Ovary (tissue), 9 donors: Measurements from ENCODE around the gene ERO1B. TPM values are rescaled to one million over a fixed set of nuclear protein-coding genes. Genes with fewer than 3 reads are reported as not detected.
"Not testable (repeated sequence)": the region's sequence is repeated elsewhere in the genome, so short reads cannot be mapped to it uniquely, and the experiment has no call there.

Source experiments
- DNase-seq, 5 donors: peaks; one replicate each; pipeline ENCODE4 v3.0.0-alpha.2; 2019 to 2020
- H3K27ac ChIP-seq, 2 donors: fragments of 200-600 bp; one replicate each; pipeline versions ENCODE4 v1.5.1 to v1.8.0; 2019 to 2022
- H3K27me3 ChIP-seq: fragments of 200-600 bp; one replicate; pipeline ENCODE4 v1.8.0; 2022
- H3K36me3 ChIP-seq: fragments of 200-600 bp; sonication (generic); one replicate; pipeline ENCODE4 v1.5.1; 2019
- H3K4me1 ChIP-seq: one replicate; pipeline ENCODE4 v1.8.1; 2013; ENCODE audit warnings: mild to moderate bottlenecking, moderate library complexity; ENCODE audit not compliant: insufficient read depth
- H3K4me3 ChIP-seq: fragments of 200-600 bp; sonication (generic); one replicate; pipeline ENCODE4 v1.5.1; 2017
- H3K9me3 ChIP-seq, 2 donors: fragments of 200-600 bp in 1 of 2; sonication (generic) in 1 of 2; one replicate each; pipeline versions ENCODE4 v1.5.1 to v1.8.1; 2013 to 2019; ENCODE audit warnings: mild to moderate bottlenecking in 1 of 2, moderate library complexity in 1 of 2
- CTCF ChIP-seq, 3 donors: fragments of 450-650 bp in 2 of 3; fragments of 200-600 bp in 1 of 3; IDR thresholded peaks; one replicate each; pipeline versions ENCODE4 v1.5.1 to v1.8.0; 2016 to 2022; ENCODE audit warnings: antibody characterized with exemption in 3 of 3, mild to moderate bottlenecking in 1 of 3
- EP300 ChIP-seq: sonication (generic); formaldehyde crosslinking; IDR thresholded peaks from one replicate; pipeline ENCODE4 v1.6.1; 2017; ENCODE audit warnings: antibody characterized with exemption
- POLR2A ChIP-seq: fragments of 450-650 bp; IDR thresholded peaks from one replicate; pipeline ENCODE4 v1.6.1; 2017; ENCODE audit warnings: antibody characterized with exemption, mild to moderate bottlenecking, moderate library complexity
- WGBS, 3 donors: extraction: QIAGEN DNeasy Blood & Tissue Kit in 1 of 3; methylation state at CpG; one replicate each; pipeline versions ENCODE4 v1.1.5 to v1.1.7; 2013 to 2017; 5-methylcytosine and 5-hydroxymethylcytosine counted together
- intact Hi-C, 4 donors: fragments of 100-400 bp; cut with DNase I; formaldehyde crosslinking; loops; one replicate each; pipeline versions ENCODE4 v1.11.0 to v1.15.1; 2022 to 2023
- polyA plus RNA-seq, 2 donors: library from polyadenylated mRNA; stranded (reverse); fragments of 200-250 nt in 1 of 2; fragments of 350-450 nt in 1 of 2; fragmentation: Illumina TruSeq in 1 of 2; extraction: RNeasy Lipid Tissue Mini Kit (QIAGEN cat#74804) in 1 of 2; gene quantifications; one replicate each; pipeline ENCODE4 v1.2.3, GENCODE V29; 2013 to 2014
- total RNA-seq, 7 donors: library from RNA; depleted of rRNA in 2 of 7; stranded (reverse); fragments of >200 nt in 2 of 7; fragmentation: NEBNext Ultra II Directional in 3 of 7; extraction: Animal tissue kit (Norgen Biotek cat#: 25700) in 3 of 7; gene quantifications; one replicate each; pipeline versions ENCODE4 v1.1.0 to v1.2.4, GENCODE V29; 2016 to 2023
- donor health status: DM: no; HTN: no; CAD: no; lungs with moderate emphysema.
- donor health status: DM: no; HTN: no; CAD: no.
- donor health status: Bipolar disorder and iron deficiency.
- donor health status: DM: yes; HTN: yes; CAD: no.
- donor health status: DM: no; HTN: no; CAD: no.
- donor health status: DM: yes; HTN: yes; CAD: no.

The ERO1B gene
- total and polyA plus RNA-seq, 9 donors = 4.8 to 15.4 (median 5.8) TPM

- H3K27ac ChIP-seq = no peak overlapping the region
- WGBS, 3 donors = 96 to 100% (median 98%) methylated on average over 1 of the region's 1 CpG
- DNase-seq = no peak
- peaks cover 0 to 8% of the 10 kb centered on the region in 2 donors for H3K9me3 ChIP-seq
- H3K4me3 ChIP-seq = no peak overlapping the region
- no peaks in the 10 kb centered on the region for H3K36me3 ChIP-seq
- TF ChIP-seq POLR2A (no peak), CTCF (IDR thresholded peaks at IDR 0.05) (no peak), EP300 (no peak)
- intact Hi-C loops = no loop called here
- no peaks in the 10 kb centered on the region for H3K4me1 ChIP-seq
- no peaks in the 10 kb centered on the region for H3K27me3 ChIP-seq
Measured at GRCh38 chr1:236204039-236204438, 77.7 kb downstream of the ERO1B start.

GRCh38 chr1:236201786-236202185, 80.0 kb downstream of the ERO1B start:
- no peak for TF ChIP-seq EP300
- TF ChIP-seq POLR2A = no peak
- no peak for TF ChIP-seq CTCF (IDR thresholded peaks at IDR 0.05)
- Histone ChIP-seq H3K27ac (no peak overlapping the region), H3K9me3 (peaks cover 0 to 8% of the 10 kb centered on the region in 2 donors), H3K4me3 (no peak overlapping the region), H3K36me3 (no peaks in the 10 kb centered on the region), H3K27me3 (no peaks in the 10 kb centered on the region), H3K4me1 (no peaks in the 10 kb centered on the region)
- intact Hi-C loops = no loop called here
- no peak for DNase-seq
- WGBS, 3 donors = 100% methylated on average over 1 of the region's 1 CpG

GRCh38 chr1:236200925-236201324, 80.8 kb downstream of the ERO1B start:
- Histone ChIP-seq H3K9me3 (peaks cover 0 to 8% of the 10 kb centered on the region in 2 donors), H3K4me3 (no peak overlapping the region), H3K36me3 (no peaks in the 10 kb centered on the region), H3K27ac (no peak overlapping the region), H3K4me1 (no peaks in the 10 kb centered on the region), H3K27me3 (no peaks in the 10 kb centered on the region)
- DNase-seq = no peak
- intact Hi-C loops = no loop called here
- TF ChIP-seq POLR2A = no peak

GRCh38 chr1:236193184-236193583, 88.6 kb downstream of the ERO1B start:
- 90 to 96% (median 94%) methylated on average over 2 of the region's 2 CpGs for WGBS, 3 donors
- no peaks in the 10 kb centered on the region for H3K4me1 ChIP-seq
- no peak overlapping the region for H3K27ac ChIP-seq
- no peak for TF ChIP-seq POLR2A
- no peak for TF ChIP-seq CTCF (IDR thresholded peaks at IDR 0.05)
- no peak for TF ChIP-seq EP300
- DNase-seq = no peak
- no peaks in the 10 kb centered on the region for H3K9me3 ChIP-seq
- no peaks in the 10 kb centered on the region for H3K36me3 ChIP-seq
- intact Hi-C loops = no loop called here
- H3K27me3 ChIP-seq = no peaks in the 10 kb centered on the region
- H3K4me3 ChIP-seq = no peak overlapping the region

GRCh38 chr1:236188084-236188483, 93.7 kb downstream of the ERO1B start:
- H3K27me3 ChIP-seq, H3K27ac ChIP-seq, H3K9me3 ChIP-seq, H3K4me3 ChIP-seq, H3K4me1 ChIP-seq, intact Hi-C loops, DNase-seq, H3K36me3 ChIP-seq: not testable (repeated sequence)
- 81 to 97% (median 89%) methylated on average over 1 of the region's 1 CpG for WGBS, 3 donors

GRCh38 chr1:236186471-236186870, 95.3 kb downstream of the ERO1B start:
- H3K9me3 ChIP-seq, H3K27ac ChIP-seq, DNase-seq, H3K27me3 ChIP-seq, H3K4me1 ChIP-seq, intact Hi-C loops, H3K36me3 ChIP-seq, H3K4me3 ChIP-seq: not testable (repeated sequence)
- 96 to 100% (median 98%) methylated on average over 2 of the region's 2 CpGs for WGBS, 3 donors
